ENCODE data around the gene ZNF613. TPM values are rescaled to one million over a fixed set of nuclear protein-coding genes. Genes with fewer than 3 reads are reported as not detected.

The ZNF613 gene
- 6.6 and 10.2 TPM in 2 replicates for total RNA-seq

GRCh38 chr19:51926784-51927741, at the start of gene ZNF613:
ZNF613 (plus strand) TSS chr19:51927472; CDS start chr19:51936221, 8,749 bp downstream.

GRCh38 chr19:51887522-51888498, 39.5 kb upstream of the ZNF613 start, which contains the start of gene ZNF577:
ZNF577 (minus strand) TSS chr19:51887951; CDS start chr19:51880382, 7,569 bp downstream.

GRCh38 chr19:51904331-51905165, 22.7 kb upstream of the ZNF613 start, which contains the start of gene ZNF649:
ZNF649 (minus strand) TSS chr19:51905017; CDS start chr19:51900107, 4,910 bp downstream.

GRCh38 chr19:51986309-51987291, 59.3 kb downstream of the ZNF613 start, which contains the start of gene ZNF350:
ZNF350 (minus strand) TSS chr19:51986840; CDS start chr19:51974360, 12,480 bp downstream.

Other genes with a start within 250 kb of the ZNF613 start
- gene SPACA6, start 234.1 kb upstream of the ZNF613 start, total RNA-seq = 10.6 and 12.3 TPM in 2 replicates
- 0.09 TPM in 1 of 2 replicates, not detected in the other for gene HAS1, start 203.5 kb upstream of the ZNF613 start, total RNA-seq
- 0.09 TPM in 1 of 2 replicates, not detected in the other for gene FPR1, start 175.6 kb upstream of the ZNF613 start, total RNA-seq
- under 0.01 TPM in 1 of 2 replicates, not detected in the other for gene FPR2, start 166.3 kb upstream of the ZNF613 start, total RNA-seq
- gene FPR3, start 132.3 kb upstream of the ZNF613 start, total RNA-seq = not detected in 2 replicates
- 7.6 and 7.9 TPM in 2 replicates for gene ZNF577, start 39.5 kb upstream of the ZNF613 start, total RNA-seq
- 3.8 and 4.3 TPM in 2 replicates for gene ZNF649, start 22.5 kb upstream of the ZNF613 start, total RNA-seq
- 12.5 and 13.1 TPM in 2 replicates for gene ZNF350, start 59.4 kb downstream of the ZNF613 start, total RNA-seq
- 10.6 and 16.7 TPM in 2 replicates for gene ZNF615, start 80.7 kb downstream of the ZNF613 start, total RNA-seq
- 4.8 and 7.1 TPM in 2 replicates for gene ZNF614, start 100.9 kb downstream of the ZNF613 start, total RNA-seq
- gene ZNF432, start 121.4 kb downstream of the ZNF613 start, total RNA-seq = 7.7 and 9.7 TPM in 2 replicates
- gene ZNF841, start 168.3 kb downstream of the ZNF613 start, total RNA-seq = 13.7 and 20.0 TPM in 2 replicates
- gene ZNF616, start 212.5 kb downstream of the ZNF613 start, total RNA-seq = 9.0 and 12.2 TPM in 2 replicates
- gene ZNF836, start 244.1 kb downstream of the ZNF613 start, total RNA-seq = 8.2 and 11.5 TPM in 2 replicates